HG03432 (cell line): Measurements from ENCODE around the gene ITPA.
A peak's percentile ranks its signal among the peaks of the same experiment; 100 is the strongest.

ENCODE experiments used
- ATAC-seq: cut with Tn5 transposase; IDR thresholded peaks from one replicate; pipeline ENCODE4 v1.9.1; 2021; ENCODE audit warnings: mild to moderate bottlenecking, moderate library complexity; ENCODE audit not compliant: unreplicated experiment

Gene ITPA

GRCh38 chr20:3226093-3226492, 16.8 kb downstream of the ITPA start:
- no peak for ATAC-seq

- ATAC-seq: no peak
Observed at GRCh38 chr20:3226864-3227263, 17.6 kb downstream of the ITPA start.

- ATAC-seq: no peak
Observed at GRCh38 chr20:3227506-3227905, 18.2 kb downstream of the ITPA start.

GRCh38 chr20:3227936-3228749, 18.8 kb downstream of the ITPA start:
- ATAC-seq: no peak

GRCh38 chr20:3228750-3229032, 19.4 kb downstream of the ITPA start:
- ATAC-seq: no peak

GRCh38 chr20:3229158-3229557, 19.9 kb downstream of the ITPA start:
- no peak for ATAC-seq

GRCh38 chr20:3229798-3230197, 20.5 kb downstream of the ITPA start:
- no peak for ATAC-seq

GRCh38 chr20:3231116-3231515, 21.8 kb downstream of the ITPA start:
- ATAC-seq: no peak

GRCh38 chr20:3231889-3232588, 22.7 kb downstream of the ITPA start:
- ATAC-seq: no peak

GRCh38 chr20:3233131-3233990, 24.1 kb downstream of the ITPA start:
- ATAC-seq: no peak

- ATAC-seq: no peak
Observed at GRCh38 chr20:3233991-3234498, 24.7 kb downstream of the ITPA start.

GRCh38 chr20:3235666-3236324, 26.5 kb downstream of the ITPA start:
- ATAC-seq: no peak

GRCh38 chr20:3237011-3237957, 28.0 kb downstream of the ITPA start:
- ATAC-seq: no peak

- no peak for ATAC-seq
Observed at GRCh38 chr20:3237958-3238615, 28.8 kb downstream of the ITPA start.

- ATAC-seq: no peak
Observed at GRCh38 chr20:3238616-3239025, 29.3 kb downstream of the ITPA start.

- peak; percentile 70 for ATAC-seq
Observed at GRCh38 chr20:3239026-3239866, 29.9 kb downstream of the ITPA start, which contains the start of gene SLC4A11. TSS of gene SLC4A11 (minus strand) at chr20:3239190. CDS start at chr20:3239137, 53 bp downstream.

- no peak for ATAC-seq
Observed at GRCh38 chr20:3239867-3240775, 30.8 kb downstream of the ITPA start.
